ENCODE measurements around the gene STRIP1. TPM values are rescaled to one million over a fixed set of nuclear protein-coding genes. Genes with fewer than 3 reads are reported as not detected.
A peak's percentile ranks its signal among the peaks of the same experiment; 100 is the strongest.
"Not testable (repeated sequence)": the region's sequence is repeated elsewhere in the genome, so short reads cannot be mapped to it uniquely, and the experiment has no call there.

The STRIP1 gene
- polyA plus RNA-seq, 2 of the 4 experiments (the other 2 are of a cell fraction), result 16.4 to 16.7 TPM

GRCh38 chr1:110019770-110020169 is 14.7 kb upstream of the STRIP1 start (continued):
- TF ChIP-seq ZSCAN20 (CRISPR knock-in tag; IDR thresholded peaks at IDR 0.05), result no peak

GRCh38 chr1:110021285-110021684 is 13.1 kb upstream of the STRIP1 start:
- ChIA-PET POLR2A (no interaction called here), CTCF (interaction anchor here (1.1 to 5.3 kb wide), 2 partner anchors 8 to 381 kb away, joined by 3 to 35 read pairs; no protein-coding TSS in a partner anchor)
- Histone ChIP-seq H3K4me2 (no peak overlapping the region), H3K4me3 (no peak overlapping the region), H3K4me1 (no peaks in the 10 kb centered on the region), H3K9me3 (no peaks in the 10 kb centered on the region), H3K27ac (no peak overlapping the region)
- TF ChIP-seq POLR2AphosphoS2 (conservative IDR thresholded peaks at IDR 0.05; ENCODE audit: low read length) (no peak), RFX5 (IDR thresholded peaks at IDR 0.05) (no peak), ZFP36 (IDR thresholded peaks at IDR 0.05; ENCODE audit: borderline replicate concordance, partially characterized antibody) (no peak), MAX (IDR thresholded peaks at IDR 0.05) (no peak), RARB (CRISPR knock-in tag; IDR thresholded peaks at IDR 0.05) (no peak), MYC (IDR thresholded peaks at IDR 0.05; ENCODE audit: borderline replicate concordance, low read length) (no peak), EHMT2 (IDR thresholded peaks at IDR 0.05; ENCODE audit: low read depth) (no peak), KDM1A (IDR thresholded peaks at IDR 0.05; ENCODE audit: low read depth) (no peak), HOXB5 (CRISPR knock-in tag; IDR thresholded peaks at IDR 0.05) (no peak), MAFK (IDR thresholded peaks at IDR 0.05; ENCODE audit: partially characterized antibody) (no peak), ELK1 (IDR thresholded peaks at IDR 0.05; ENCODE audit: low read depth, low read length) (no peak)
- DNase-seq (ENCODE audit: low read depth in 1 of 2, low spot score in 1 of 2) (no peak), ATAC-seq (no peak), FAIRE-seq (no peak)
- 78% methylated on average over 3 of the region's 3 CpGs for WGBS (ENCODE audit: missing lambda C conversion rate)

- no peak for FAIRE-seq
- DNase-seq (ENCODE audit: low read depth in 1 of 2, low spot score in 1 of 2), result no peak
- no peaks in the 10 kb centered on the region for H3K4me1 ChIP-seq
- TF ChIP-seq RAD21 (conservative IDR thresholded peaks at IDR 0.05 in 1 of 2, IDR thresholded peaks at IDR 0.05 in 1 of 2), result no peak
- TF ChIP-seq JUN (IDR thresholded peaks at IDR 0.05), result no peak
- no peak for TF ChIP-seq ATOH8 (CRISPR knock-in tag; IDR thresholded peaks at IDR 0.05; ENCODE audit: low read depth)
- TF ChIP-seq HMGXB4 (CRISPR knock-in tag; IDR thresholded peaks at IDR 0.05; ENCODE audit: borderline replicate concordance), result no peak
- TF ChIP-seq ZC3H11A (IDR thresholded peaks at IDR 0.05), result no peak
- no peak for TF ChIP-seq NFE2L2 (conservative IDR thresholded peaks at IDR 0.05; ENCODE audit: low read length)
- TF ChIP-seq KDM5A (IDR thresholded peaks at IDR 0.05), result no peak
- no peak for TF ChIP-seq MYC (IDR thresholded peaks at IDR 0.05; ENCODE audit: borderline replicate concordance, low read length)
- TF ChIP-seq PHF8 (IDR thresholded peaks at IDR 0.05; ENCODE audit: borderline replicate concordance, low read depth), result no peak
- TF ChIP-seq KDM1A (IDR thresholded peaks at IDR 0.05; ENCODE audit: low read depth), result no peak
- TF ChIP-seq HDAC2 (IDR thresholded peaks at IDR 0.05), result no peak
- TF ChIP-seq HOXA7 (CRISPR knock-in tag; IDR thresholded peaks at IDR 0.05), result no peak
- TF ChIP-seq ELK1 (IDR thresholded peaks at IDR 0.05; ENCODE audit: low read depth, low read length), result no peak
- no peak for TF ChIP-seq TFCP2L1 (CRISPR knock-in tag; IDR thresholded peaks at IDR 0.05)
- no peak for TF ChIP-seq ESRRA (IDR thresholded peaks at IDR 0.05; ENCODE audit: borderline replicate concordance, low read length)
- TF ChIP-seq CHD2 (IDR thresholded peaks at IDR 0.05; ENCODE audit: low read length, partially characterized antibody), result no peak
- no peak overlapping the region for H3K4me2 ChIP-seq
- 92% methylated on average over 4 of the region's 4 CpGs for WGBS (ENCODE audit: missing lambda C conversion rate)
- ATAC-seq, result no peak
- ChIA-PET CTCF (interaction anchor here (1.2 to 1.6 kb wide), 2 partner anchors 40 to 384 kb away, joined by 3 to 5 read pairs; partner anchors contain the start of gene AHCYL1), POLR2A (no interaction called here)
- H3K9me3 ChIP-seq, result no peaks in the 10 kb centered on the region
- H3K27ac ChIP-seq, result no peak overlapping the region
- no peak overlapping the region for H3K4me3 ChIP-seq
Observed at GRCh38 chr1:110024613-110025012, 9.8 kb upstream of the STRIP1 start.

GRCh38 chr1:110030687-110031086 is 3.7 kb upstream of the STRIP1 start:
- H3K4me2 ChIP-seq, result peak overlapping the region; percentile 44
- DNase-seq (ENCODE audit: low read depth in 1 of 2, low spot score in 1 of 2); FAIRE-seq; ATAC-seq; H3K4me1 ChIP-seq; H3K9me3 ChIP-seq; H3K4me3 ChIP-seq; POLR2A ChIA-PET; H3K27ac ChIP-seq: not testable (repeated sequence)
- WGBS (ENCODE audit: missing lambda C conversion rate), result 38% methylated on average over 4 of the region's 4 CpGs
- CTCF ChIA-PET, result interaction anchor here (0.6 to 3.8 kb wide), 10 partner anchors 12 to 465 kb away, joined by 3 to 35 read pairs (median 5); partner anchors contain the start of gene AHCYL1
